ENCODE data around the gene FREY1. TPM values are rescaled to one million over a fixed set of nuclear protein-coding genes. Genes with fewer than 3 reads are reported as not detected.

The FREY1 gene
- total and polyA plus RNA-seq, 2 of the 13 experiments (the other 11 are each of a cell fraction or from before 2014, with no cell fraction given): 0.44 to 0.73 TPM

DNA sequence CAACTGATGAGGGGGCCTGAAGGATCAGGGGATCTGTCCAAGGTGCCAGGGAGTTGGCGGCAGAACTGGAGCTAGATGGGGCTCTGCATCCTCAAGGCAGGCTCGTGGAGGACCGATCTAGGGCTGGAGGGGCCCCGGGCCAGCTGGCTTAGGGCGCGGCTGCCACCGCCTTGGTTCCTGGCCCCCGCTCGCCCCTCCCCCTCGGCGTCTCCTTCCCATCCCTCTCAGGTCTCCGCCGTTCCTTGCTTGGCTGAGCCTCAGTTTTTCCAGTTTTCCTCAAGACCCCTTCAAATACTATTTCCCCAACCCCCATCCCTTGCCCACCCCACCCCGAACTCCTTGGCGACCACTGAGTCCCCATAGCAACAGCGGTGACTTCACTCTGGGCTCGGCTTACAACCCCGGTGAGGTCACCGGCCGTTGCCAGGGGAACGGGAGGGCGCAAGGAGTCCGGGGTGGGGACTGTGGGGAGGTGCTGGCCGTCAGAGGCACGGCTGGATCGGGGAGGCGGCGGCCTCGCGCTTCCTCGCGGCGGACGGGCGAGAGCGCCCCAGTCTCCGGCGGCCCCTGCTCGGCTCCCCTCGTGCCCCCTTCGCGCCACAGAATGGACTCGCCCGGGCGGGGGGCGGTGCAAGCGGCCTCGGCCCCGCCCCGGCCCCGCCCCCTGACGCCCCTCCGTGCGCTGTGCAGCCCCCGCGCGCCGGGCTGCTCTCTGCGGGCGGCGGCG is 7.5 kb downstream of the FREY1 start (continued):
- TF ChIP-seq ZKSCAN5 (CRISPR knock-in tag; IDR thresholded peaks at IDR 0.05) (no peak), ZNF335 (CRISPR knock-in tag; IDR thresholded peaks at IDR 0.05) (no peak), TBX2 (CRISPR knock-in tag; IDR thresholded peaks at IDR 0.05; ENCODE audit: borderline replicate concordance) (no peak), SP1 (IDR thresholded peaks at IDR 0.05) (no peak), SP1 (CRISPR knock-in tag; IDR thresholded peaks at IDR 0.05) (peak; percentile 23; the same call in 1 of the 2 replicates), ZNF547 (CRISPR knock-in tag; IDR thresholded peaks at IDR 0.05) (0 out of 2 replicates have a peak, but pooled peaks have one; percentile 37), SNRNP70 (IDR thresholded peaks at IDR 0.05; ENCODE audit: low read depth, low read length) (no peak), SAP130 (CRISPR knock-in tag; IDR thresholded peaks at IDR 0.05; ENCODE audit: low read depth) (peak; percentile 40), ZSCAN12 (CRISPR knock-in tag; IDR thresholded peaks at IDR 0.05) (no peak), MAFG (CRISPR knock-in tag; IDR thresholded peaks at IDR 0.05) (no peak), RXRA (CRISPR knock-in tag; IDR thresholded peaks at IDR 0.05) (peak; percentile 19; the same call in 1 of the 2 replicates), ZNF10 (CRISPR knock-in tag; IDR thresholded peaks at IDR 0.05; ENCODE audit: borderline replicate concordance, low read depth) (no peak), GTF3A (CRISPR knock-in tag; conservative IDR thresholded peaks at IDR 0.05) (no peak), RAD51 (IDR thresholded peaks at IDR 0.05; ENCODE audit: borderline replicate concordance) (no peak), ZNF598 (CRISPR knock-in tag; IDR thresholded peaks at IDR 0.05; ENCODE audit: borderline replicate concordance) (no peak), RFX1 (IDR thresholded peaks at IDR 0.05) (peak; percentile 89), TGIF2 (CRISPR knock-in tag; IDR thresholded peaks at IDR 0.05) (peak; percentile 16; the same call in 1 of the 2 replicates)
- TF ChIP-seq, protein P1, sequence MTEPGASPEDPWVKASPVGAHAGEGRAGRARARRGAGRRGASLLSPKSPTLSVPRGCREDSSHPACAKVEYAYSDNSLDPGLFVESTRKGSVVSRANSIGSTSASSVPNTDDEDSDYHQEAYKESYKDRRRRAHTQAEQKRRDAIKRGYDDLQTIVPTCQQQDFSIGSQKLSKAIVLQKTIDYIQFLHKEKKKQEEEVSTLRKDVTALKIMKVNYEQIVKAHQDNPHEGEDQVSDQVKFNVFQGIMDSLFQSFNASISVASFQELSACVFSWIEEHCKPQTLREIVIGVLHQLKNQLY (CRISPR knock-in tag; IDR thresholded peaks at IDR 0.05): no peak
- TF ChIP-seq, protein P2, sequence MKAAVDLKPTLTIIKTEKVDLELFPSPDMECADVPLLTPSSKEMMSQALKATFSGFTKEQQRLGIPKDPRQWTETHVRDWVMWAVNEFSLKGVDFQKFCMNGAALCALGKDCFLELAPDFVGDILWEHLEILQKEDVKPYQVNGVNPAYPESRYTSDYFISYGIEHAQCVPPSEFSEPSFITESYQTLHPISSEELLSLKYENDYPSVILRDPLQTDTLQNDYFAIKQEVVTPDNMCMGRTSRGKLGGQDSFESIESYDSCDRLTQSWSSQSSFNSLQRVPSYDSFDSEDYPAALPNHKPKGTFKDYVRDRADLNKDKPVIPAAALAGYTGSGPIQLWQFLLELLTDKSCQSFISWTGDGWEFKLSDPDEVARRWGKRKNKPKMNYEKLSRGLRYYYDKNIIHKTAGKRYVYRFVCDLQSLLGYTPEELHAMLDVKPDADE (CRISPR knock-in tag; IDR thresholded peaks at IDR 0.05): no peak
- TF ChIP-seq, protein P3, sequence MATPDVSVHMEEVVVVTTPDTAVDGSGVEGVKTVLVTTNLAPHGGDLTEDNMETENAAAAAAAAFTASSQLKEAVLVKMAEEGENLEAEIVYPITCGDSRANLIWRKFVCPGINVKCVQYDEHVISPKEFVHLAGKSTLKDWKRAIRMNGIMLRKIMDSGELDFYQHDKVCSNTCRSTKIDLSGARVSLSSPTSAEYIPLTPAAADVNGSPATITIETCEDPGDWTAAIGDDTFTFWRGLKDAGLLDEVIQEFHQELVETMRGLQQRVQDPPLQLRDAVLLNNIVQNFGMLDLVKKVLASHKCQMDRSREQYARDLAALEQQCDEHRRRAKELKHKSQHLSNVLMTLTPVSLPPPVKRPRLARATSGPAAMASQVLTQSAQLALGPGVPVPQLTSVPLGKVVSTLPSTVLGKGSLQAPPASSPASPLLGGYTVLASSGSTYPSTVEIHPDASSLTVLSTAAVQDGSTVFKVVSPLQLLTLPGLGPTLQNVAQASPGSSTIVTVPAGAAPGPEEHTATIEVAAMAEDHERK (CRISPR knock-in tag; IDR thresholded peaks at IDR 0.05; ENCODE audit: low read depth): no peak
- TF ChIP-seq, protein P4, sequence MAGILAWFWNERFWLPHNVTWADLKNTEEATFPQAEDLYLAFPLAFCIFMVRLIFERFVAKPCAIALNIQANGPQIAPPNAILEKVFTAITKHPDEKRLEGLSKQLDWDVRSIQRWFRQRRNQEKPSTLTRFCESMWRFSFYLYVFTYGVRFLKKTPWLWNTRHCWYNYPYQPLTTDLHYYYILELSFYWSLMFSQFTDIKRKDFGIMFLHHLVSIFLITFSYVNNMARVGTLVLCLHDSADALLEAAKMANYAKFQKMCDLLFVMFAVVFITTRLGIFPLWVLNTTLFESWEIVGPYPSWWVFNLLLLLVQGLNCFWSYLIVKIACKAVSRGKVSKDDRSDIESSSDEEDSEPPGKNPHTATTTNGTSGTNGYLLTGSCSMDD (CRISPR knock-in tag; IDR thresholded peaks at IDR 0.05): no peak
- TF ChIP-seq, protein P5, sequence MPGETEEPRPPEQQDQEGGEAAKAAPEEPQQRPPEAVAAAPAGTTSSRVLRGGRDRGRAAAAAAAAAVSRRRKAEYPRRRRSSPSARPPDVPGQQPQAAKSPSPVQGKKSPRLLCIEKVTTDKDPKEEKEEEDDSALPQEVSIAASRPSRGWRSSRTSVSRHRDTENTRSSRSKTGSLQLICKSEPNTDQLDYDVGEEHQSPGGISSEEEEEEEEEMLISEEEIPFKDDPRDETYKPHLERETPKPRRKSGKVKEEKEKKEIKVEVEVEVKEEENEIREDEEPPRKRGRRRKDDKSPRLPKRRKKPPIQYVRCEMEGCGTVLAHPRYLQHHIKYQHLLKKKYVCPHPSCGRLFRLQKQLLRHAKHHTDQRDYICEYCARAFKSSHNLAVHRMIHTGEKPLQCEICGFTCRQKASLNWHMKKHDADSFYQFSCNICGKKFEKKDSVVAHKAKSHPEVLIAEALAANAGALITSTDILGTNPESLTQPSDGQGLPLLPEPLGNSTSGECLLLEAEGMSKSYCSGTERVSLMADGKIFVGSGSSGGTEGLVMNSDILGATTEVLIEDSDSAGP (CRISPR knock-in tag; IDR thresholded peaks at IDR 0.05; ENCODE audit: borderline replicate concordance): peak; percentile 64; the same call in 1 of the 2 replicates
